GM18867 (cell line): ENCODE results near the gene ATP6V0A1.
"Not testable (repeated sequence)": the region's sequence is repeated elsewhere in the genome, so short reads cannot be mapped to it uniquely, and the experiment has no call there.

Source experiments
- ATAC-seq: cut with Tn5 transposase; IDR thresholded peaks from one replicate; pipeline ENCODE4 v1.9.1; 2021; ENCODE audit warnings: mild to moderate bottlenecking, moderate library complexity; ENCODE audit not compliant: unreplicated experiment

ATP6V0A1 gene

DNA sequence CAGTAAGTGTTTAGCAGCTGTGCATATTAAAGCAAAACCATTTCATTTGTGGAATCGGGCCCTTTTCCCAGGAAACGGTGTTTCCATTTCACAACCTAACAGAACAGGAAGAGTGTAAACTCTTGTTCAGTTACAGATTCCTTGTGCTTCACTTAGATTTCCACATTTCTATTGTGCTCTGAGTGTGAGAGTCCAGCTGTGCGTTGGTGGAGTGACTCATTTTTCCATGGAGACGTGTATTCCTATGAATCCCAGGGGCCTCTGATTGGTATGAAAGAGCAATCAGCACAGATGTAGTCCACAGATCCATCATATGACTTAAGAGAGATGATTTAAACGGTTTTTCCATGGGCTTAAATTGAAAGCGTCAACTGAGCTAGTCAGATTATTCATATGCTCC, 22.3 kb upstream of the ATP6V0A1 start:
- ATAC-seq = no peak

GRCh38 chr17:42438600-42439567, 19.8 kb upstream of the ATP6V0A1 start:
- ATAC-seq = no peak

DNA sequence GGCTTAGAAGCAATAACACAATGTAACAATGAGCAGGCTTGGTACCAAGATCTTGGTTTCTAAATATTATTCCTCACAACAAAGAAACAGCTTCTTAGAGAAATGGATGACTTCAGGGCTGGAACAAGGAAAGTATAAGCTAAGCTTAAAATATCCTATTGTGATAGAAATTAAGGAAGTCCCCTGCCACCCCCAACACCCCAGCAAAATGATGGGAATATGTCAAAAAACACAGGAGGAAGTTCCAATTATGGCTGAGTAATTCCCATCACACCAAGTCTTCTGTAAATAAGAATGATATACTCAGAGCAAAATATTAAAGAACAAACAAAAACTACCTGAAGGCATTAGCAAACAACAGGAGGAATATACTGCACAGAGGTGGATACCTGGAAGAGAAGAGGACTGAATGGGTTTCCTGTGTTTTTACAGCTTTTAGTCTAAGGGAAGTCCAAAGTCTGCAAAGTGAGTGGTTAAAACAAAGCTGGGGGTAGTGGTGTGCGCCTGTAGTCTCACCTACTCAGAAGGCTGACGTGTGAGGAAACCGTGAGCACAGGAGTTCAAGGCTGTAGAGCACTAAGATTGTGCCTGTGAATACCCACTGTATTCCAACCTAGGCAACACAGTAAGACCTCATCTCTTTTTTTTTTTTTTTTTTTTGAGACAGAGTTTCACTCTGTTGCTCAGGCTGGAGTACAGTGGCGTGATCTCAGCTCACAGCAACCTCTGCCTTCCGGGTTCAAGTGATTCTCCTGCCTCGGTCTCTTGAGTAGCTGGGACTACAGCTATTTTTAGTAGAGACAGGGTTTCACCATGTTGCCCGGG, 17.1 kb upstream of the ATP6V0A1 start:
- ATAC-seq = no peak

DNA sequence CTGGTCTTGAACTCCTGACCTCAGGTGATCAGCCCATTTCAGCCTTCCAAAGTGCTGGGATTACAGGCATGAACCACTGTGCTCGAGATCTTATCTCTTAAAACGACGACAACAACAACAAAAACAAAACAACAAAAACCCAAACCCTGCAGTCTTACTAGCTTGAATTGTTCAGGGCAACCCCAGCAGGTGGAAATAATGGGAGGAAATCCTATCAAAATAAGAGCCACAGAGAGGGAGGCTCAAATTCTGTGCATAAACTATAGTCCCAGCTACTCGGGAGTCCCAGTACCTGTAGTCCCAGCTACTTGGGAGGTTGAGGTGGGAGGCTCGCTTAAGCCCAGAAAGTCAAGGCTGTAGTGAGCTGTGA, 16.5 kb upstream of the ATP6V0A1 start:
- no peak for ATAC-seq

DNA sequence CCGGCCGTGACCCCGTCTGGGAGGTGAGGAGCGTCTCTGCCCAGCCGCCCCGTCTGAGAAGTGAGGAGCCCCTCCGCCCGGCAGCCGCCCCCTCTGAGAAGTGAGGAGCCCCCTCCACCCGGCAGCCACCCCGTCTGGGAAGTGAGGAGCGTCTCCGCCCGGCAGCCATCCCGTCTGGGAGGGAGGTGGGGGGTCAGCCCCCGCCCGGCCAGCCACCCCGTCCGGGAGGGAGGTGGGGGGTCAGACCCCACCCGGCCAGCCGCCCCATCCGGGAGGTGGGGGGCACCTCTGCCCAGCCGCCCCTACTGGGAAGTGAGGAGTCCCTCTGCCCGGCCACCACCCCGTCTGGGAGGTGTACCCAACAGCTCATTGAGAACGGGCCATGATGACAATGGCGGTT, 9.5 kb upstream of the ATP6V0A1 start:
- not testable (repeated sequence) for ATAC-seq

GRCh38 chr17:42449838-42450237, 8.8 kb upstream of the ATP6V0A1 start:
- not testable (repeated sequence) for ATAC-seq

- ATAC-seq = not testable (repeated sequence)
Observed at GRCh38 chr17:42451270-42451669, 7.4 kb upstream of the ATP6V0A1 start.

- no peak for ATAC-seq
Observed at GRCh38 chr17:42453439-42453838, 5.2 kb upstream of the ATP6V0A1 start.

- not testable (repeated sequence) for ATAC-seq
Observed at GRCh38 chr17:42454987-42455386, 3.7 kb upstream of the ATP6V0A1 start.

DNA sequence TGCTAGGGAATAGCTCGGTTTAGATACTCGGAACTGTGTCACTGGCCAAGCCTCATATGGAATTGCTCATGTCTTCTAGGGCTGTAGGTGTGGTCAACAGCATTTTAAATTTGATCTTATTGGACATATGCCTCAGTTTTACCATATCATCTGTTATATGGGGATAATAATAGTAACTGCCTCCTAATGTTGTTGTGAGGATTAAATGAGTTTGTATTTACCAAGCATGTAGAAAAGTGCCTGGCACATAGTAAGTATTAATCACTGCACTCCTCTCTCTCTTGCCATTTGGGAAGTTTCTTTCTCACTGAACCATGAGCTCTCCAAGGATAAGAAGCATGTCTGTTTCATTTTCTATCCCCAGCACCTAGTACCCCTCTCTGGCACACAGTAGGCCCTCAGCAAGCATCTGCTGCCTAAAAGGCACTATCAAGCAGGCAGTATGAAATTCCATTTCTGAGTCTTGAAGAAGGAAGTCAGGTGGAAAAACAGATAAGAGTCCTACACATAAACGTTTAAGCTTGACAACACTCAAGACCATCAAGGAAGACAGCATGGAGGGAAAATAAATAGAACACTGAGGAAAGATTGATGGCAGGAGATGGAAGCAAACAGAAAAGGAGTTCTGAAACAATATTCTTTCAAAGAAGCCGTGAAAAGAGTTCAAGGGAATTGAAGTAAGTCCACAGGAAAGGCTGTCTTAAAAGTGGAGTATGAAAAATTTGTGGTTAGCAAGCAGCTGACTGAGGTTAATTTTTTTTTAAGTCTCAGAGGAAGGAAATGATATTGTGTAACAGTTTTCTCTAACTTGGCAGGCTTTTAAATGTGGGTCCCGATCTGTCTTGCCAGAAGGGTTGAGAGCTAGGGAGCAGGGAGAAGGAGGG, 2.2 kb upstream of the ATP6V0A1 start:
- no peak for ATAC-seq

GRCh38 chr17:42457107-42457792, 1.4 kb upstream of the ATP6V0A1 start:
- ATAC-seq = no peak

DNA sequence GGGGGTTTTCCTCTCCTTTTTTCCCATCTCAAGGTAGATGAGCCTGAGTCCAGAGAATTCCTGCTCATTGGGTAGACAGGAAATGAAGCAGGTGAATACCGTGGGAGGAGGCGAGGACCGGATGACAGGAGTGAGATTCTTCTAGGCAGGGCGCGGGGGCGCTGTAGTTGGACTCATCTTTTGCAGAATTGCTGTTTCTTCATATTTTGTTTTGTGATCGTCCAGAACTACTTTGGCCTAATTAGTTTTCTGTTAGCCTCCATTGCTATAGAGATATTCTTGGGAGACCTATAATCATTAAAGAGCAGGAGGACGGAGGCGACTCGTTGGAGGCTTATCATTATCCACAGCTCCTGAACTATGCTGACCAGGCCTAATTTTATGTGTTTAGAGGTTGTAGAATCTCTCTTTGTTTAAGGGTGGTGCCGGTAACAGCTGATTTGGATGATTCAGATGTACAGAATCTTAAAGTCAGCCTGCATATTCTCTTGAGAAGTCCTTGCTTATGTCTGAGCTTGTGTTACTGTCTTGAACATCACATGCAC, 650 bp downstream of the ATP6V0A1 start:
- ATAC-seq = no peak

GRCh38 chr17:42459801-42460281, 1.2 kb downstream of the ATP6V0A1 start:
- no peak for ATAC-seq

- ATAC-seq = no peak
Observed at GRCh38 chr17:42460371-42460770, 1.7 kb downstream of the ATP6V0A1 start.

DNA sequence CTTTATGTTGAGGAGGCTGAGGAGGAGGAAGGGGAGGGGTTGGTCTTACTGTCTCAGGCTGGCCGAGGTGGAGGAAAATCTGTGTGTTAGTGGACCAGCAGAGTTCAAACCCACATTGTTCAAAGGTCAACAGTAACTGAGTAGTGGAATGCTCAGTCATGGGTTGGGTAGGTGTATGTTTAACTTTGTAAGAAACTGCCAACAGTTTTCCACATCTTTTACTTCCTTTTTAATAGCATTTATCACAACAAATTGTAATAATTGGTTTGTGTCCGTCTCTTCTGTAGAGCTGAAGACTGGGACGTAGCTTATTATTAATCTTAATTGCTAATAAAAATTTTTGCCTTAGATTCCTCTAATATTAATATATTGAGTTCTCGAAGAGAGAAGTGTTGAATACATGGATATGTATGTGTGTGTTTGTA, 5.3 kb downstream of the ATP6V0A1 start:
- ATAC-seq = no peak

DNA sequence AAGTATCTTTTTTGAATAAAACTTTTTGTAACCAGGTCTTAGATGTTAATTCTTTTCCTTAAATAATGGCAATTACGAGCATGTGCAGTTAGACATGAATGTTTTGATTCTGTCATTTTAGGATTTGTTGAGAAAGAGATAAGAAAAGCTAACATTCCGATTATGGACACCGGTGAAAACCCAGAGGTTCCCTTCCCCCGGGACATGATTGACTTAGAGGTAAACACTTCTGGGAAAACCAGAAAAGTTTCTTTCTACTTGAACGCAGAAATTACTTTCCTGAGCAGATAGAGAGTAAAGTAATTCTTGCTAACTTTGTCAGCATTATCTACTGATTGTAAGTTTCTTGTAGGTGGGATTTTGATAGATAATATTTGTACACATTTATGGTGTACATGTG, 9.2 kb downstream of the ATP6V0A1 start:
- ATAC-seq = no peak

GRCh38 chr17:42472709-42473521, 14.2 kb downstream of the ATP6V0A1 start:
- ATAC-seq = no peak

DNA sequence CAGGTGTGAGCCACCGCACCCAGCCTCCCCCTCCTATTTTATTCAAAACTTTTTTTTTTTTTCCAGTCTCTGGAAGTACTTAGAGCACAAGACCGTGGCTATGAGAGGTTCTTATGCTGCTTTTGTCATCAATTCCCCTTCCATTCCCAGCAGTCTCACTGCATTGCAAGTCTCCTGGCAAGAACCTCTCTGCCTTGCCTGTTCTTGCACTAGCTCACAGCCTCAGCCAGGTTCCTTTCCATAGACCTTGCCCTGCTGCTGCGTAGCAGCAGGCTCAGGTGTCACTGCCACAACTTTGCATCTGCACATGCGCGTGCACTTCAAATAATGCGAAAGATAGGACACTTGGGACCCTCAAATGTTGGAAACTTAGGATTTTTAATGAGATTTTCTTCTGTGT, 15.6 kb downstream of the ATP6V0A1 start:
- ATAC-seq = no peak

- no peak for ATAC-seq
Observed at GRCh38 chr17:42475121-42475520, 16.4 kb downstream of the ATP6V0A1 start.
